Testis (tissue), 3 donors: Measurements from ENCODE around the gene PCDHGB6. TPM values are rescaled to one million over a fixed set of nuclear protein-coding genes. Genes with fewer than 3 reads are reported as not detected.

Experiments
- DNase-seq: peaks from one replicate; pipeline ENCODE4 v3.0.0-alpha.2; 2019
- H3K27ac ChIP-seq, 2 donors: fragments of 200-600 bp; sonication (generic); one replicate each; pipeline ENCODE4 v1.5.1; 2019
- H3K27me3 ChIP-seq: fragments of 200-600 bp; sonication (generic); one replicate; pipeline ENCODE4 v1.5.1; 2019
- H3K36me3 ChIP-seq: fragments of 200-600 bp; sonication (generic); one replicate; pipeline ENCODE4 v1.5.1; 2017; ENCODE audit warnings: low read depth; ENCODE audit errors: missing control alignments
- H3K4me1 ChIP-seq: fragments of 200-600 bp; sonication (generic); one replicate; pipeline ENCODE4 v1.5.1; 2019
- H3K4me3 ChIP-seq, 2 donors: fragments of 200-600 bp; sonication (generic); one replicate each; pipeline ENCODE4 v1.5.1; 2017 to 2019
- H3K9me3 ChIP-seq: fragments of 200-600 bp; sonication (generic); one replicate; pipeline ENCODE4 v1.5.1; 2017
- POLR2A ChIP-seq: fragments of 450-650 bp; IDR thresholded peaks from one replicate; pipeline ENCODE4 v1.6.1; 2017; ENCODE audit warnings: antibody characterized with exemption, mild to moderate bottlenecking, moderate library complexity
- WGBS, 2 donors: methylation state at CpG; one replicate each; pipeline ENCODE4 v1.1.5; 2018; 5-methylcytosine and 5-hydroxymethylcytosine counted together
- intact Hi-C: fragments of 100-400 bp; cut with DNase I; formaldehyde crosslinking; loops from one replicate; pipeline ENCODE4 v1.15.1; 2023; ENCODE audit warnings: low total_unique reads
- polyA plus RNA-seq: library from polyadenylated mRNA; stranded (reverse); fragments of 350-450 nt; fragmentation: Illumina TruSeq; extraction: RNeasy Lipid Tissue Mini Kit (QIAGEN cat#74804); gene quantifications from one replicate; pipeline ENCODE4 v1.2.3, GENCODE V29; 2014; ENCODE audit warnings: low read depth, low replicate concordance; ENCODE audit not compliant: insufficient read depth
- total RNA-seq, 2 donors: library from RNA; depleted of rRNA; stranded (reverse); fragments of >200 nt; gene quantifications; one replicate each; pipeline ENCODE4 v1.2.3, GENCODE V29; 2016
- TF ChIP-seq, protein P1 (sequence below), 3 experiments: fragments of 450-650 bp in 2 of 3; fragments of 200-600 bp in 1 of 3; sonication (generic) in 1 of 3; IDR thresholded peaks; one replicate each; pipeline ENCODE4 v1.5.1; 2016 to 2019; ENCODE audit warnings: antibody characterized with exemption in 3 of 3, mild to moderate bottlenecking in 2 of 3, moderate library complexity in 1 of 3

Gene PCDHGB6
- total and polyA plus RNA-seq, 3 donors from 2014 or later: 2.1 to 12.6 (median 9.9) TPM

DNA sequence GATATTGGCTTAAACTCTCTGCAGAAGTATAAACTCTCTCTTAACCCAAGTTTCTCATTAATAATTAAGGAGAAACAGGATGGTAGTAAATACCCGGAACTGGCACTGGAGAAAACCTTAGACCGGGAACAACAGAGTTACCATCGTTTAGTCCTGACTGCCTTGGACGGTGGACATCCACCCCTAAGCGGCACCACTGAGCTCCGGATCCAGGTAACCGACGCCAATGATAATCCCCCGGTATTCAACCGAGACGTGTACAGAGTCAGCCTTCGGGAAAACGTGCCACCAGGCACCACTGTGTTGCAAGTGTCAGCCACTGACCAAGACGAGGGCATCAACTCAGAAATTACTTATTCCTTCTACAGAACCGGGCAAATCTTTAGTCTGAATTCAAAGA is 9.2 kb upstream of the PCDHGB6 start:
- intact Hi-C loops: no loop called here
- Histone ChIP-seq H3K27me3 (no peaks in the 10 kb centered on the region), H3K27ac (no peak overlapping the region), H3K36me3 (no peaks in the 10 kb centered on the region), H3K4me1 (no peaks in the 10 kb centered on the region), H3K4me3 (no peak overlapping the region), H3K9me3 (no peaks in the 10 kb centered on the region)
- TF ChIP-seq, protein P1, sequence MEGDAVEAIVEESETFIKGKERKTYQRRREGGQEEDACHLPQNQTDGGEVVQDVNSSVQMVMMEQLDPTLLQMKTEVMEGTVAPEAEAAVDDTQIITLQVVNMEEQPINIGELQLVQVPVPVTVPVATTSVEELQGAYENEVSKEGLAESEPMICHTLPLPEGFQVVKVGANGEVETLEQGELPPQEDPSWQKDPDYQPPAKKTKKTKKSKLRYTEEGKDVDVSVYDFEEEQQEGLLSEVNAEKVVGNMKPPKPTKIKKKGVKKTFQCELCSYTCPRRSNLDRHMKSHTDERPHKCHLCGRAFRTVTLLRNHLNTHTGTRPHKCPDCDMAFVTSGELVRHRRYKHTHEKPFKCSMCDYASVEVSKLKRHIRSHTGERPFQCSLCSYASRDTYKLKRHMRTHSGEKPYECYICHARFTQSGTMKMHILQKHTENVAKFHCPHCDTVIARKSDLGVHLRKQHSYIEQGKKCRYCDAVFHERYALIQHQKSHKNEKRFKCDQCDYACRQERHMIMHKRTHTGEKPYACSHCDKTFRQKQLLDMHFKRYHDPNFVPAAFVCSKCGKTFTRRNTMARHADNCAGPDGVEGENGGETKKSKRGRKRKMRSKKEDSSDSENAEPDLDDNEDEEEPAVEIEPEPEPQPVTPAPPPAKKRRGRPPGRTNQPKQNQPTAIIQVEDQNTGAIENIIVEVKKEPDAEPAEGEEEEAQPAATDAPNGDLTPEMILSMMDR (IDR thresholded peaks at IDR 0.05): no peak
- no peak for TF ChIP-seq POLR2A
- 12 to 25% methylated on average over 15 of the region's 15 CpGs for WGBS, 2 donors
- no peak for DNase-seq

GRCh38 chr5:141399555-141400258 is 8.1 kb upstream of the PCDHGB6 start:
- Histone ChIP-seq H3K4me1 (no peaks in the 10 kb centered on the region), H3K9me3 (no peaks in the 10 kb centered on the region), H3K4me3 (peak overlapping the region in 1 of 2 donors; percentile 7), H3K27ac (no peak overlapping the region), H3K27me3 (no peaks in the 10 kb centered on the region), H3K36me3 (no peaks in the 10 kb centered on the region)
- 19 to 35% methylated on average over 4 to 55 of the region's 61 CpGs for WGBS, 2 donors
- DNase-seq: no peak
- intact Hi-C loops: no loop called here
- no peak for TF ChIP-seq POLR2A
- TF ChIP-seq, protein P1 (IDR thresholded peaks at IDR 0.05): no peak

DNA sequence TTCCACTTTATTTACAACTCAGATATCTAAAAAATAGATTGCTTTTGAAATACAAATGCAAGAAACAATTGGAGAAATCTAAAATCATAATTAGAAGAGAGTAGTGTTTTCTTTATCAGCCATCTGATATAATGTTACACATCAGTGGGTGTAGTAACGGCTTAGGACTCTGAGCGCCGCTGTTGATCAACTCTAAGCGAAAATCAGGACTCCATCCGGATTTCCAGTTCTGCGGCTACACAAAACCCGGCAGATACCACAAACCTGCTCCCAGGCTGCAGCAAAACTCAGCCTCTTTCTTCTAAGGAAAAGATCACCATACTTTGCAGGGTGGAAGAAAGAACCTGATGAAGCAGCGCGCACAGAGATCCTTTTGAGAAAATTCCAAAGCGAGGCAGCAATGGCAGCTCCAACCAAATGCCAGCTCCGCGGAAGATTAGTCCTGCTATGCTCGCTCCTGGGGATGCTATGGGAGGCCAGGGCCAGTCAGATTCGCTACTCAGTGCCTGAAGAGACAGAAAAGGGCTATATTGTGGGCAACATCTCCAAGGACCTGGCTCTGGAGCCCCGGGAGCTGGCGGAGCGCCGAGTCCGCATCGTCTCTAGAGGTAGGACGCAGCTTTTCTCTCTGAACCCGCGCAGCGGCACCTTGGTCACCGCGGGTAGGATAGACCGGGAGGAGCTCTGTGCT is 5.1 kb upstream of the PCDHGB6 start, which contains the start of gene PCDHGA9:
TSS of gene PCDHGA9 (plus strand) at position 226 of the 691 bp plus-strand sequence. CDS start at position 401, 175 bp downstream.
- H3K27ac ChIP-seq: no peak within 1 kb of the TSS
- intact Hi-C loops: no loop called here
- 6 to 14% methylated on average over 16 to 27 of the region's 27 CpGs for WGBS, 2 donors
- TF ChIP-seq, protein P1 (IDR thresholded peaks at IDR 0.05): peak in 1 of 3 experiments; percentile 9
- no peak for TF ChIP-seq POLR2A
- no peak for DNase-seq
- peak within 1 kb of the TSS in 1 of 2 donors; percentile 0 for H3K4me3 ChIP-seq
- H3K9me3 ChIP-seq: no peaks in the 10 kb centered on the region
- no peaks in the 10 kb centered on the region for H3K36me3 ChIP-seq
- no peaks in the 10 kb centered on the region for H3K4me1 ChIP-seq
- H3K27me3 ChIP-seq: no peaks in the 10 kb centered on the region

DNA sequence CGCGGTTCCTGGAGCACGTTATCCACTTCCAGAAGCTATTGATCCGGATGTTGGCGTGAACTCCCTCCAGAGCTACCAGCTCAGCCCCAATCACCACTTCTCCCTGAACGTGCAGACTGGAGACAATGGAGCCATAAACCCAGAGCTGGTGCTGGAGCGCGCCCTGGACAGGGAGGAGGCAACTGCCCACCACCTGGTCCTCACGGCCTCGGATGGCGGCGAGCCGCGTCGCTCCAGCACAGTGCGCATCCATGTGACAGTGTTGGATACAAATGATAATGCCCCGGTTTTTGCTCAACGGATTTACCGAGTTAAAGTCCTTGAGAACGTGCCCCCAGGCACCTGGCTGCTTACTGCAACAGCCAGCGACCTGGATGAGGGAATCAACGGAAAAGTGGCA is 4.4 kb upstream of the PCDHGB6 start:
- TF ChIP-seq, protein P1 (IDR thresholded peaks at IDR 0.05): no peak
- TF ChIP-seq POLR2A: no peak
- DNase-seq: no peak
- WGBS, 2 donors: 20 to 26% methylated on average over 22 of the region's 22 CpGs
- Histone ChIP-seq H3K4me1 (no peaks in the 10 kb centered on the region), H3K4me3 (peak overlapping the region in 1 of 2 donors; percentile 0), H3K27ac (no peak overlapping the region), H3K36me3 (no peaks in the 10 kb centered on the region), H3K9me3 (no peaks in the 10 kb centered on the region), H3K27me3 (no peaks in the 10 kb centered on the region)
- intact Hi-C loops: no loop called here
